ENCODE measurements around the gene MYADML2.

DNA sequence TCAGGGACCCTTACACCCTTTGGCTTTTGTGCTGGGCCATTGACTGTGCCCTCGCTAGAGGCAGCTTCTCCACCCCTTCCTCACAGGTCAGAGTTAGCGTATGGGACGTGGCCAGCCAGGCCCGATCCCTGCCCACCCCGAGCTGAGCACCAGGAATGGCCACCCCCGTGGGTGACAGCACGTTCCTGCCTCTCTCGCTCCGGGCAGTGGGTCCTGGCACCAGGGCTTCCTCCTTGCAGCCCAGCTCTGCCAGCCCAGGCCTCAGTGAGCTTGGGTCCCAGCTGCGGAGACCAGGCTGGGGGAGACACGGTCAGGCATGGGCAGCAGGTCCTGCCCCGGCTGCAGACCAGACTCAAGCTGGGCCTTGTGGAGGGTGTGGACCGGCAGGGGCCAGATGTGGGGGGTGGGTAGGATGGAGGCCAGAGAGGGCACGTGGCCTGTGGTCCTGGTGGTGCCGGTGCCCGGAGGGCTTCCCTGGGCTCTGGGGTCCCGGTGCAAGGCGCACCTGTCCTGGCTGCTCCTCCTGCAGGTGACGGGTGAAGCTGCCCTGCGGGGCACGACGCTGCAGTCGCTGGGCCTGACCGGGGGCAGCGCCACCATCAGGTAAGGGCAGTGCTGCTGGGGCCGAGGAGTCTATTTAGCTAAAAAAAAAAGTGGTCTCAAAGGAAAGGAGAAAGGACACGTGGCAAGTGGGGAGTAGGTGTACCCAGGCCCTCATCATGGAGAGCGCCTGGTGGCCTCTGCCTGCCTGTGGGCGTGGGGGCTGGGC, 48.6 kb upstream of the MYADML2 start:
- TF ChIP-seq, protein P1, sequence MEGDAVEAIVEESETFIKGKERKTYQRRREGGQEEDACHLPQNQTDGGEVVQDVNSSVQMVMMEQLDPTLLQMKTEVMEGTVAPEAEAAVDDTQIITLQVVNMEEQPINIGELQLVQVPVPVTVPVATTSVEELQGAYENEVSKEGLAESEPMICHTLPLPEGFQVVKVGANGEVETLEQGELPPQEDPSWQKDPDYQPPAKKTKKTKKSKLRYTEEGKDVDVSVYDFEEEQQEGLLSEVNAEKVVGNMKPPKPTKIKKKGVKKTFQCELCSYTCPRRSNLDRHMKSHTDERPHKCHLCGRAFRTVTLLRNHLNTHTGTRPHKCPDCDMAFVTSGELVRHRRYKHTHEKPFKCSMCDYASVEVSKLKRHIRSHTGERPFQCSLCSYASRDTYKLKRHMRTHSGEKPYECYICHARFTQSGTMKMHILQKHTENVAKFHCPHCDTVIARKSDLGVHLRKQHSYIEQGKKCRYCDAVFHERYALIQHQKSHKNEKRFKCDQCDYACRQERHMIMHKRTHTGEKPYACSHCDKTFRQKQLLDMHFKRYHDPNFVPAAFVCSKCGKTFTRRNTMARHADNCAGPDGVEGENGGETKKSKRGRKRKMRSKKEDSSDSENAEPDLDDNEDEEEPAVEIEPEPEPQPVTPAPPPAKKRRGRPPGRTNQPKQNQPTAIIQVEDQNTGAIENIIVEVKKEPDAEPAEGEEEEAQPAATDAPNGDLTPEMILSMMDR (conservative IDR thresholded peaks at IDR 0.05; ENCODE audit: low read depth, low read length): no peak
- no peak for TF ChIP-seq EZH2 (IDR thresholded peaks at IDR 0.05; ENCODE audit: borderline replicate concordance, low read depth, low read length, poor library complexity, severe bottlenecking)
